22Rv1 (cell line): ENCODE results near the gene RUNX2.

Experiments
- ZFX ChIP-seq: fragments of 450-650 bp; IDR thresholded peaks from 2 replicates; pipeline ENCODE4 v1.6.1; 2017; ENCODE audit warnings: antibody characterized with exemption, borderline replicate concordance
- TF ChIP-seq, protein P1 (sequence below): fragments of 450-650 bp; IDR thresholded peaks from 2 replicates; pipeline ENCODE4 v1.5.1; 2017; ENCODE audit warnings: mild to moderate bottlenecking

GRCh38 chr6:45697605-45698004 lies 369.5 kb downstream of the RUNX2 start:
- TF ChIP-seq, protein P1, sequence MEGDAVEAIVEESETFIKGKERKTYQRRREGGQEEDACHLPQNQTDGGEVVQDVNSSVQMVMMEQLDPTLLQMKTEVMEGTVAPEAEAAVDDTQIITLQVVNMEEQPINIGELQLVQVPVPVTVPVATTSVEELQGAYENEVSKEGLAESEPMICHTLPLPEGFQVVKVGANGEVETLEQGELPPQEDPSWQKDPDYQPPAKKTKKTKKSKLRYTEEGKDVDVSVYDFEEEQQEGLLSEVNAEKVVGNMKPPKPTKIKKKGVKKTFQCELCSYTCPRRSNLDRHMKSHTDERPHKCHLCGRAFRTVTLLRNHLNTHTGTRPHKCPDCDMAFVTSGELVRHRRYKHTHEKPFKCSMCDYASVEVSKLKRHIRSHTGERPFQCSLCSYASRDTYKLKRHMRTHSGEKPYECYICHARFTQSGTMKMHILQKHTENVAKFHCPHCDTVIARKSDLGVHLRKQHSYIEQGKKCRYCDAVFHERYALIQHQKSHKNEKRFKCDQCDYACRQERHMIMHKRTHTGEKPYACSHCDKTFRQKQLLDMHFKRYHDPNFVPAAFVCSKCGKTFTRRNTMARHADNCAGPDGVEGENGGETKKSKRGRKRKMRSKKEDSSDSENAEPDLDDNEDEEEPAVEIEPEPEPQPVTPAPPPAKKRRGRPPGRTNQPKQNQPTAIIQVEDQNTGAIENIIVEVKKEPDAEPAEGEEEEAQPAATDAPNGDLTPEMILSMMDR: no peak
- no peak for TF ChIP-seq ZFX
